Stimulated activated CD4-positive, alpha-beta T cell treated with anti-CD3 and anti-CD28 coated beads, Interleukin-1b, Interleukin-23, amount 100 ng/mL, for 4 hours (primary cell): Measurements from ENCODE around the gene RBM20.

Experiments
- DNase-seq, 2 donors: peaks; one replicate each; pipeline ENCODE4 v3.0.0-alpha.2; 2020; ENCODE audit warnings: low read depth in 2 of 2

RBM20 gene

DNA sequence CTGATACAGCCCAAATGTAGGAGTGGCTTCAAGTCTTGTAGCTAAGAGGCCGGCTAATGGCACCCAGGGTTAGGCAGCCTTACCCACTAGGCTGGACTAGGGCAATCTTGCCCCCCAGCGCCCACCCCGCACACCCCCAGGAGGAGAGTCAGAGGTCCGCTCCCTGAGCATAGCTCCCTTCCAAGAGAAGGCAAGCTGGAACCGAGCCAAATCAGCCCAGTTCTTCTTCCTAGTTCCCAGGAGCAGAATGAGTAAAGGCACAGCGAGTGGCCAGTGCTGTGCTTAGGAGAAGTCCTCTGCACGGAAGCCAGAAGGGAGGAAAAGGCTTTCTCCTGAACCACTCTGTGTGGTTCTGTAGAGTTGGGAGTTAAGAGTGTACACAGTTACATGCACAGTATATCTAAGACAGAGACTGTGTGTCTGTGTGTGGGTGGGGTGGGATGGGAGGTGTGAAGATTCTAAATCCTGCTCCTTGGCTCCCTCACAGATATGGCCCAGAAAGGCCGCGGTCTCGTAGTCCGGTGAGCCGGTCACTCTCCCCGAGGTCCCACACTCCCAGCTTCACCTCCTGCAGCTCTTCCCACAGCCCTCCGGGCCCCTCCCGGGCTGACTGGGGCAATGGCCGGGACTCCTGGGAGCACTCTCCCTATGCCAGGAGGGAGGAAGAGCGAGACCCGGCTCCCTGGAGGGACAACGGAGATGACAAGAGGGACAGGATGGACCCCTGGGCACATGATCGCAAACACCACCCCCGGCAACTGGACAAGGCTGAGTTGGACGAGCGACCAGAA is 167.8 kb downstream of the RBM20 start:
- DNase-seq: no peak

DNA sequence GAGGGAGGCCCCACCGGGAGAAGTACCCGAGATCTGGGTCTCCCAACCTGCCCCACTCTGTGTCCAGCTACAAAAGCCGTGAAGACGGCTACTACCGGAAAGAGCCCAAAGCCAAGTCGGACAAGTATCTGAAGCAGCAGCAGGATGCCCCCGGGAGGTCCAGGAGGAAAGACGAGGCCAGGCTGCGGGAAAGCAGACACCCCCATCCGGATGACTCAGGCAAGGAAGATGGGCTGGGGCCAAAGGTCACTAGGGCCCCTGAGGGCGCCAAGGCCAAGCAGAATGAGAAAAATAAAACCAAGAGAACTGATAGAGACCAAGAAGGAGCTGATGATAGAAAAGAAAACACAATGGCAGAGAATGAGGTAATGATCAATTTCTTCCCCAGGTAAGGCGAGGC is 168.4 kb downstream of the RBM20 start:
- DNase-seq: no peak

GRCh38 chr10:110813743-110814472 is 169.8 kb downstream of the RBM20 start:
- DNase-seq: no peak

GRCh38 chr10:110815354-110816004 is 171.3 kb downstream of the RBM20 start:
- no peak for DNase-seq

DNA sequence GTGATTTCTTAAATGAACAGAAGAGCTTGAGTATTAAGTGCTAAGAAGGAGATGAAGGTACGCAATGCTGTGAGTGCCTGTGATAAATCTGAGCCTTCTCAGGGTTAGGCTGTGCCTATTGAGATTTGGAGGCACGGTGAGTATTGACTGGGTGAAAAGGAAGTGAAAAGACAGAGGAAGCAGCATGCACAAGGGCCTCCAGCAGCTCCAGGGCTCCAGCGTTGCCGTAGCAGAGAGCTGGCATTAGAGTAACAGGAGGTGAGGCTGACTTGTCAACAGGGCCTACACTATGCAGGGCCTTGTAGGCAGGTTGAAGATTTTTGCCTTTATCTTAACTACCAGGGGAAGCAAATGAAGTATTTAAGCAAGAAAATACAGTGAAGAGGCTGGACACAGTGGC is 173.5 kb downstream of the RBM20 start:
- no peak for DNase-seq

DNA sequence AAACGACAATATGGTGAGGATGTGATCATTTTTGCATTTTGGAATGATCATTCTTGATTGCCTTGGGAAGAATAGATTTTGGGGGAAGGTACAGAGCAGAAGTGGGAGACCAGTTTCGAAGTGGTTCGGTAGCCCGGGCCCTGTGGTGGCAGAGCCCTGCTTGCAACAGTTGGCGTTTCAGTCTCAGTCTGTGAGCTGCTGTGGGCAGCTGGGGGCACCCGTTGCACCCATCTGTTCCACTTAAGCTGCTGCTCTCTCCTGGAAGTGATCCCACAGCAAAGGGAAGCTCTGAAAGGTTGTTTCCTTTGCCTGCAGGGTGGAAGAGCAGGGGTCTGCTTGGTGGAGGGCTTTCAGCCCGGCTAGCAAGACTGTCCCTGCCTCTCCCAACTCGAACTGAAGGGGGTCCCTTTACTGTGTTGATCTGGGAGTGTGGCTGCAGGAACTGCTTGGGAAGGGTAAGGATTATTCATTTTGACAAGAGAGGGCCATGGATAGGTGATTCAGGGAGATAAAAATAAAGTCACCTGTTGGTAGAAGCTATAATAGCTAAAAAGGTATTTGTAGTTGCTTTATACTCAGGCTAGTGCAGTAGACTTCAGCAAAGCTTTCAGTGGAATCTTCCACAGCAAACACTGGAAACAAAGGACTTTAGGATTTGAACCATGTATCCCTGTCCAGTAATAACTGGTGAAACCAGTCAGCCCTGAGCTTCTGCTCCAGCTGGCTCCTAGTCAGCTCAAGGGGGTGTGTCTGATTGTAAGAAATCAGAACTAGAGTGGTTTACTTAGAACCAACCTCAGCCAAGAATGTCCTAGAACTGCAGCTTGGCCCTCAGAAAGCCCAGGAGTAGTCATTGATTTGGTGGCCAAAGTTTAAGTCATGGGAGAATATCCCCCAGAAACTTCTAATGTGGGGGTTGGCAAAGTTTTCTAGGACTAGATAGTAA is 174.4 kb downstream of the RBM20 start:
- DNase-seq: no peak

DNA sequence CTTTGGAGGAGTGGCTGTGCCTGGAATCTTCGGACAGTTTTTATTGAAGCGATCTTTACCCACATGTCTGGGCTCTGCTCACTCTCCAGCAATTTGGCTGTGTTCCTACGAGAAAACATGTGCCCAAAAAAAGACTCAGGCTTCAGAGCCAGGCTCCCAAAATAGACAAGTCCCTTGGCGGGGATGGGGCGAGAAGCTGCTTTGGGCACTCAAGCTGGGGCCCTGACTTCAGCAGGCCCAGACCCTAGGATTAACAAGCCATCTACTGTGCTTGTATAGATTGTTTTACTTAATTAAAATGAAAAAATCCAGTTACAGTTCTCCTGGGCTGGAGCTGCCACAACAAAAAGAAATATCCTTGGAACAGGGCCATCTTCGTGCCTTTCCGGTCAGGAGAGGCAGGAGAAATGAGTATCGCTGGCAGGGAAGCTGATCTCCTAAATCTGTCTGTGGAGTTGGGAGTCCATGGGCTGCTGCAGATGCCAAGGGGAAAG is 176.2 kb downstream of the RBM20 start:
- DNase-seq: no peak

- DNase-seq: no peak
Observed at GRCh38 chr10:110821508-110821907, 177.4 kb downstream of the RBM20 start.

DNA sequence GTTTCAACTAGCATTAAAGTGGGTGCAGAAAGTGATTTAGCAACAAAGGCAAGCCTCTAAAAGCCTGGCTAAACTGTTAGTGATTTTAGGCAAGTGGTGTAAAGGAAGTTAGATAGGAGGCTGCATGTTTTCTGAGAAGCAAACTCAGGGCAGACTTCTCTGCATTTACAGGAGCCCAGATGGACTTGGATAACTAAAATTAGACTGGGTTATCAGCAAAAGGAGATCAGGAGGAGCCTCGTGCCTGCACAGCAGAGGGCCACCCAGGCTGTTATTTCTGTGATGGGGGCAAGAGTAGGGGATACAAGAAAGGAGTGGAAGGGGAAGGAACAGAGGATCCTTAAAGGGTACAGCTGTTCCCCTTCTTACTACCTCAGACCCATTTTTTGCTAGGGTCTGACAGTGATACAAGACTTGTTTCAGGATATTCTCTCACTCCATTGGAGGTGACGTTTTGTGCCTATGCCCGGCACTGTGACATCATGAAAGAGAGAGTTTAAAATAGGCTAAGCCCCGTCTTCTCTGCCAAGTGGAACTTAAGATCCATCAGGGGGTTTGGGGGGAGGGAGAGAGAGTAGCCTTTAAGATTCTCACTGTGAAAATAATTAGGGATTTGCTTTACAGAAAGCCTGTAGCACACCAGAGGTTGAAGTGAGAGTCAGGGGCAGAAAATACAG is 178.0 kb downstream of the RBM20 start:
- no peak for DNase-seq

GRCh38 chr10:110822712-110823311 is 178.7 kb downstream of the RBM20 start:
- DNase-seq: no peak

- DNase-seq: no peak
Observed at GRCh38 chr10:110824152-110824441, 180.0 kb downstream of the RBM20 start.

DNA sequence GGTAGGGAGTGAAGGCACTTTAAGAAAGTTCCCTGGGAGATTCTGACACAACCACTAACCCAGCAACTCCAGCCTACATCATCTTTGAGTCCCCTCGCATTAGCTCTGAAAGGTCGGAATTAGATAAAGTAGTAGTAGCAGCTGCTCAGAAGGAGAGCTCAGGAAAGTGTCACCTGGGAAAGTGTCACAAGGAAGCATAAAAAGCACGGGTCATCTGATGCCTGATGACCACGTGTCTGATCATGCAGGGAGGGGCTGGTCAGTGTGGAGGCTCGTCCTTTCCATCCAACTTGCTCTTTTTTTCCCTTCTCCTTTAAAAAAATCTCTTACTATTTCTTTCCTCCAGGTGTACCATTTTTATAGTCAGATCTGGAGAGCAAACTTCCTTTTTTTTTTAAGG is 180.5 kb downstream of the RBM20 start:
- no peak for DNase-seq

DNA sequence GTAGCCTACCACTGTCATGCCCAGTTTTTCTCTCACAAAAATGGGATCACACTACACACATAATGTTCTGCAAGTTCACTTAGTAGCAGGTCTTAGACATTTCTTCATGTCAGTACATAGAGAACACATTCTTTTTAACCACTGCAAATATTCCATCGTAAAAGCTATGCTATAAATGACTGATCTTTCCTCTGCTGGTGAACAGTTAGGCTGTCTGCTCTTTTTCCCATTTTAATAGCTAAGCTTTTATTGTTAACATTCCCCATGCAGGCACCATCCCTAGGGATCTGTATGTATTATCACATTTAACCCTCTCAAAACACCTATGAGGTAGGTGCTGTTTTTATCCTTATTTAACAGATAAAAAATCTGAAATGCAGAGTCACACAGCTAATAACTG is 181.4 kb downstream of the RBM20 start:
- no peak for DNase-seq

- DNase-seq: no peak
Observed at GRCh38 chr10:110827410-110827809, 183.3 kb downstream of the RBM20 start.

- no peak for DNase-seq
Observed at GRCh38 chr10:110827875-110828274, 183.7 kb downstream of the RBM20 start.

DNA sequence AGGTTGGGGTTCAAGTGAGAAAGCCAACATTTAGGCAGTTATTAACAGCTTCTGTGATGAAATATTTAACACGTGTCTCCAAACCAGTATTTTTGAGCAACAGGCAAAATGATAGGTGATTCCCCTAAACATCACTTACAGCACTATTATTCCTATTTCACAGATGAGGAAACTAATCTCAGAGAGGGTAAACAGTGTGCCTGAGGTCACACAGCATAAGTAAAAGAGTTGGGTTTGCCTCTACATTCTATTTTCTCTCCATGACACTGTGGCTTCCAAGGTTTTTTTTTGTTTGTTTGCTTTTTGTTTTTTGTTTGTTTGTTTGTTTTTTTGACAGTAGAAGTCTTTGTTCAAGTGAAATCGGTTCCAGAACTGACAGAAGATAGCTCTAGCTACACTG is 184.4 kb downstream of the RBM20 start:
- DNase-seq: no peak

GRCh38 chr10:110829721-110830410 is 185.7 kb downstream of the RBM20 start:
- no peak for DNase-seq

DNA sequence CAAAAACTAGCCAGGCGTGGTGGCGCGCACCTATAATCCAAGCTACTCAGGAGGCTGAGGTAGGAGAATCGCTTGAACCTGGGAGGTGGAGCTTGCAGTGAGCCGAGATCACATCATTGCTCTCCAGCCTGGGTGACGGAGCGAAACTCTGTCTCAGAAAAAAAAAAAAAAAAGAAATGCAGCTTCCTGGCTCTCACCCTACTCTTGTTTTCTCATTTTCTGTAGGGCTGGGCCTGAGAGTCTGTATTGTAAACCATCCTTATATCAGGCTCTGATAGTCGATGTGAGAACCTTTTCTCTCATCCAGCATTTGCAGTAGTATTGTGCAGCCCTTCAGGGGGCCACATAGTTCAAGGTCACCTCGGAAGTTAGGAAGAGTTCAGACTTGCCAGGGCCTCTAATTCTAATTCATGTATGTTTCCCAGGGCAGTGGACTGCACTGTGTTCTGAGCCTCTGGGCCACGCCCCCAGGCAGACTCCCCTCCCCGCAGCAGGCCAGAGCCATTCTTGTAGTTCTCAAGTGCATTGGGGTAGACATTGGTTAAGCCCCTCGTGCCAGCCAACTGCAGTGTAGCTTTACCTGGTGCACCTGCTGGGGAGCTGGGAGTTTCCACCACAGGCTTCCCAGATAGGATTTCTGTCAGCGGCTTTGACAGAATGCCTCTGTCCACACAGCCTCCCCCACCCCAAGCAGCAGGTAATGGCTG is 189.3 kb downstream of the RBM20 start:
- no peak for DNase-seq

- no peak for DNase-seq
Observed at GRCh38 chr10:110833941-110834628, 189.9 kb downstream of the RBM20 start.
